Measurements from ENCODE around the gene CTDSPL2. TPM values are rescaled to one million over a fixed set of nuclear protein-coding genes. Genes with fewer than 3 reads are reported as not detected.
"Not testable (repeated sequence)": the region's sequence is repeated elsewhere in the genome, so short reads cannot be mapped to it uniquely, and the experiment has no call there.

CTDSPL2 gene
- total RNA-seq, 1 donor from 2014 or later: 37.2 TPM

- intact Hi-C loops (cut with DNase I): no loop called here
- Histone ChIP-seq H3K9me3 (no peaks in the 10 kb centered on the region), H3K27me3 (ENCODE audit: low read depth) (no peaks in the 10 kb centered on the region), H3K4me3 (peak overlapping the region; percentile 96), H3K4me1 (peaks cover 34% of the 10 kb centered on the region), H3K27ac (peak overlapping the region; percentile 93), H3K36me3 (peaks cover 8% of the 10 kb centered on the region)
- peak; percentile 54 for TF ChIP-seq CTCF (IDR thresholded peaks at IDR 0.05)
- peak; percentile 91 for DNase-seq
- ATAC-seq: peak; percentile 91
Measured at GRCh38 chr15:44536302-44536961, 109.0 kb downstream of the CTDSPL2 start.

DNA sequence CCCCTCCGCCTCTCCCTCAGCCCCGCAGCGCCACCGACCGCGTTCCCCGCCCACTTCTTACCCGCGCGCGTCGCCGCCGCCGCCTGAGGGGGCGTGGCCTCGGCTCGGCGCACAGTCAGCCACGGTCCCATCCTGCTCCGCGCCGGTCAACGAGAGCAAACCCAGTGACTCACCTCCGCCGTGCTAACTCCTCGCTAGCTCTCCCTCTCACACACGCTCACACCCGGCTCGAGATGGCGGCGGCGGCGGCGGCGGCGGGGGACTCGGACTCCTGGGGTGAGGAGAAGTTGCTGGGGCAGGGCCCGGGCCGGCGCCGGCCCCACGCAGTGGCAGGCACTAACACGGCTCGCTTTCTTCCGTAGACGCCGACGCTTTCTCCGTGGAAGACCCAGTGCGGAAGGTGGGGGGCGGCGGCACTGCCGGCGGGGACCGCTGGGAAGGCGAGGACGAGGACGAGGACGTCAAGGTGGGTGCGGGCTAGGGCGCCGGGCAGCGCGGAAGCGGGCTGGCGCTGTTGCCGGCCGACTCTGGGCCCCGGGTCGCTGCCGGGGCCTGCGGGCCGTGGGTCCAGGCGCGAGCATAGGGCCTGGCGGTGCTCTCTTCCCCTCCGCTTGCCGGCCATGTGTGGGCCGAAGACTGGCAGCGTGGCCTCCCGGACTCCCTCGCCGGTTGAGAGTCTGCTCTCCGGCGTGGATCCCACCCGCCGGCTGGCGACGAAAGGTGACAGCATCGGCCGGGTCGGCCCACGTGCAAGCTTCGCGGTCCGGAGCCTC, 109.7 kb downstream of the CTDSPL2 start, which contains the start of gene EIF3J:
TSS of gene EIF3J (plus strand) at position 186 of the 773 bp plus-strand sequence. CDS start at position 234, 48 bp downstream.
- Histone ChIP-seq H3K4me1 (peaks cover 41% of the 10 kb centered on the region), H3K36me3 (peaks cover 8% of the 10 kb centered on the region), H3K27me3 (ENCODE audit: low read depth) (no peaks in the 10 kb centered on the region), H3K27ac (peak within 1 kb of the TSS; percentile 93), H3K4me3 (peak within 1 kb of the TSS; percentile 96), H3K9me3 (no peaks in the 10 kb centered on the region)
- DNase-seq (peak; percentile 97), ATAC-seq (peak; percentile 96 to 97)
- no peak for TF ChIP-seq CTCF (IDR thresholded peaks at IDR 0.05)
- intact Hi-C loops (cut with DNase I): no loop called here

GRCh38 chr15:44537735-44538240, 110.4 kb downstream of the CTDSPL2 start:
- Histone ChIP-seq H3K36me3 (peaks cover 8% of the 10 kb centered on the region), H3K4me3 (peak overlapping the region; percentile 96), H3K27me3 (ENCODE audit: low read depth) (no peaks in the 10 kb centered on the region), H3K27ac (peak overlapping the region; percentile 93), H3K9me3 (no peaks in the 10 kb centered on the region), H3K4me1 (peaks cover 48% of the 10 kb centered on the region)
- intact Hi-C loops (cut with DNase I): no loop called here
- ATAC-seq: no peak
- TF ChIP-seq CTCF (IDR thresholded peaks at IDR 0.05): no peak
- no peak for DNase-seq

DNA sequence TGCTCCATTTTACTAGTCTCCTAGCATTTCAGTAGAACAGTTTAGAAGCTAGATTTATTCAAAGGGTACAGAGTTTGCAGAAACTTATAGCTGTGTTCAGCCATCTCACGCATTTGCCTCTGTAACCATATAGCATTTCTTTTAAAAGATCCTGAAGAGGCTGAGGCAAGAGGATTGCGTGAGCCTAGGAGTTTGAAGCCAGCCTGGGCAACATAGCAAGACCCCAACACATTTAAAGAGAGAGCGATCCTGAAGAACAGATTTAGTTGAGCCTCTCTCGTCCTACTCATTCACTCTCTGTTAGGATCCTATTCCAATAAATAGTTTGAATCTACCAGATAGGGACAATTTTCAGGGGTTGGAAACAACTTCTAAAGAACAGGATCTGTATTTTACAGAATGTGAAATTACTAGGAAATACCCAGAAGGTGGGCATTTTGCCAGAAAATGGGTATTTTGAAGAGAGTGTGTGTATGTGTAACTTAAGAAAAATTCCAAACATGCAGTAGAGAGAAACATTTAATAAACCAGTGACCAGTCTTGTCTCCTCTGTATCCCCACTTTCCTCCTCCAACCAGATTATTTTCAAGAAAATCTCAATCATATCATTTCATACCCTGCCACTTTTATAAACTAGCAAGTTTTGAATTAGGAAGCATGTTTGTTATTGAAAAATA, 114.0 kb downstream of the CTDSPL2 start:
- Histone ChIP-seq H3K4me3 (no peak overlapping the region), H3K36me3 (peaks cover 8% of the 10 kb centered on the region), H3K9me3 (no peaks in the 10 kb centered on the region), H3K27me3 (ENCODE audit: low read depth) (no peaks in the 10 kb centered on the region), H3K4me1 (peaks cover 56% of the 10 kb centered on the region), H3K27ac (no peak overlapping the region)
- TF ChIP-seq CTCF (IDR thresholded peaks at IDR 0.05): no peak
- DNase-seq: no peak
- intact Hi-C loops (cut with DNase I): no loop called here
- no peak for ATAC-seq

DNA sequence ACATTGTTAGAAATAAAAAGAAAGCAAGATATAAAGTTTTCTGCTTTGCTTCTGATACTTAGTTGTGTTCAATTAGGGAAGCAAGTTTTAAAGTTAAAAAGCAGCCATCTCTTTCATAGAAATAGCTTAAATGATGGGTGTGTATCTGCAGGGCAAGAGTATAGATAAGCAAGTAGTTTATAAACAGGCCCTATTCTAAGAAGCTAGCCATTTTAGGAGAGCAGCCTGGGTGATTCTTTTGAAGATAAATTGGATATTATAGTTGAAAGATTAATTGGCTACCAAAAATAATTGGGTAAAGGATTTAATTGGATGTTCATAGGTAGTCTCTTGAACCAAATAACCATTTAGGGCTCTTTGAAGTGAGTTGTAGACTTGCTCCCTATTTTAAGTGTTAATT, 115.2 kb downstream of the CTDSPL2 start:
- Histone ChIP-seq H3K9me3 (no peaks in the 10 kb centered on the region), H3K4me3 (no peak overlapping the region), H3K36me3 (peaks cover 8% of the 10 kb centered on the region), H3K27ac (no peak overlapping the region), H3K4me1 (peaks cover 56% of the 10 kb centered on the region), H3K27me3 (ENCODE audit: low read depth) (no peaks in the 10 kb centered on the region)
- intact Hi-C loops (cut with DNase I): no loop called here
- ATAC-seq: no peak
- no peak for DNase-seq
- TF ChIP-seq CTCF (IDR thresholded peaks at IDR 0.05): no peak

DNA sequence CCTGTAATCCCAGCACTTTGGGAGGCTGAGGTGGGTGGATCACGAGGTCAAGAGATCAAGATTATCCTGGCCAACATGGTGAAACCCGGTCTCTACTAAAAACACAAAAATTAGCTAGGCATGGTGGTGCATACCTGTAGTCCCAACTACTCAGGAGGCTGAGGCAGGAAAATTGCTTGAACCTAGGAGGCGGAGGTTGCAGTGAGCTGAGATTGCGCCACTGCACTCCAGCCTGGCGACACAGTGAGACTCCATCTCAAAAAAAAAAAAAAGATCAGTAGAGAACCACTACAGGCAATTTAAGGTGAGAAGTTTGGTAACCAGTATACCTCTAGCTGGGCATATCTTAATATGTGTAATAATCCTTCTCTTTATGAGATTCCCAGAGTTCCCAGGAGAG, 117.3 kb downstream of the CTDSPL2 start:
- peaks cover 40% of the 10 kb centered on the region for H3K4me1 ChIP-seq
- intact Hi-C loops (cut with DNase I); DNase-seq; H3K9me3 ChIP-seq; ATAC-seq; H3K36me3 ChIP-seq; H3K27ac ChIP-seq; H3K27me3 ChIP-seq (ENCODE audit: low read depth); H3K4me3 ChIP-seq: not testable (repeated sequence)

Measured in lower lobe of right lung (tissue), 2 donors.